Activated gamma-delta T cell treated with Interleukin-2 at 50 U/mL for 16 hours (primary cell): ENCODE measurements around the gene KIAA1328.
"Not testable (repeated sequence)": the region's sequence is repeated elsewhere in the genome, so short reads cannot be mapped to it uniquely, and the experiment has no call there.

Source experiments
- DNase-seq: peaks from one replicate; pipeline ENCODE4 v3.0.0-alpha.2; 2020

KIAA1328 gene

DNA sequence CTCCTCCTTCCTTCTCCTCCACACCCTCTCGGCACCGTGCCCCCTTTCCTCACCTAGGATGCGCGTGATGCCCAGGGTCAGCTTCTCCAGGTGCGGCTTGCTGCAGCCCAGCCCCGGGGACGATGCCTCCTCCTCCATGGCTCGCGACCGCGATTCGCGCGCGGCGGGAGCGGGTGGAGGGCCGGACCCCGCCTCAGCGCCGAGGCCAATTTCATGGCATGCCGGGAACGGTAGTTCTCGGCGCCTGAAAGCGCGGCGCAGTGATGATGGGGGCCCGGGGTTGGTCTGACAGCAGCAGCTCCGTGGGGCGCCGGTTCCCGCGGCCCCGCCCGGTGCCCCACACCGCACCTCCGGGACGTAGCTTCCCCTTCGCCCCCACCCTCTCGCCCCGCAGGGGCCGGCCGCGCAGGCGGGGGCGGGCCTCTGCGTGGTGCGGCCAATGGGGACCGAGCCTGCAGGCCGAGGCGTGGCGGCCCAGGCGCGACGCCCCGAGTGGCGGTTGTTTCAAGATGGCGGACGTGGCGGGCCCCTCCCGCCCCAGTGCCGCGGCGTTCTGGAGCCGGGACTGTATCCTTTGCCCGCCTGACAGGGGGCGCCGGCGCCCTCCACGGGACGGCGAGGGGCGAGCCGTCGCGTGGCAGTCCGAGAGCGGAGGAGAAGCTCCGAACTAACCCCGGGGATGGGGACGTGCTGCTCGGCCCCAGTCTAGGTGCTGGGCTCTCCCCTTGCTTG, at the start of gene KIAA1328, which contains the start of gene TPGS2:
TSS of gene KIAA1328 (plus strand) at position 498 of the 732 bp plus-strand sequence. CDS start at position 510, 12 bp downstream.
TSS of gene TPGS2 (minus strand) at position 373 of the 732 bp plus-strand sequence. CDS start at position 138, 235 bp downstream.
- peak; percentile 80 for DNase-seq

DNA sequence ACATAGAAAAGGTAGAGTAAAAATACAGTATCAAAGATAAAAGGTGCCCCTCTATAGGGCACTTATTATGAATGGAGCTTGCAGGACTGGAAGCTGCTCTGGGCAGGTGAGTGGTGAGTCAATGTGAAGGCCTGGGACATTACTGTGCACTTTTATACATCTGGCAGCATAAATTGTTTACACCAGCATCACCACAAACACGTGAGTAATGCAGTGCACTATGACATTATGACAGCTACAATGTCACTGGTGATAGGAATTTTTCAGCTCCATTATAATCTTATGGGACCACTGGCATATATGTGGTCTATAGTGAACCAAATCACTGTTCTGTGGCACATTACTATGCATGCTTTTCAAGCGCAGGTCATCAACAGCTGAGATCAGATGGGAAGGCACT, 48.2 kb upstream of the KIAA1328 start:
- DNase-seq, result no peak

- DNase-seq, result no peak
These were observed 46.2 kb upstream of the KIAA1328 start for GRCh38 chr18:36782710-36783109.

DNA sequence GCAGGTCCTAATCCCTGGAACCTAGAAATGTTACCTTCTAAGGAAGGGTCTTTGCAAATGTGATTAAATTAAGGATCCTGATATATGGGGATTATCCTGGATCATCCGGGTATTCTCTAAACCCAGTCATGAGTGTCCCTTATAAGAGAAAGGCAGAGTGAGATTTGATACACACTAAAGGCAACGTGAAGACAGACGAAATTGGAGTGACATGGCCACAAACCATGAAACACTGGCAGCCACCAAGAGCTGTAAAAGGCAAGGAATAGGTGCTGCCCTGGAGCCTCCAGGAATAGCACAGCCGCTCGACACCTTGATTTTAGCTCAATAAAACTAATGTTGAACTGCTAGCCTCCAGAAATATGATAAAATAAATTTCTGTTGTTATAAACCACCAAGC, 45.1 kb upstream of the KIAA1328 start:
- DNase-seq, result no peak

DNA sequence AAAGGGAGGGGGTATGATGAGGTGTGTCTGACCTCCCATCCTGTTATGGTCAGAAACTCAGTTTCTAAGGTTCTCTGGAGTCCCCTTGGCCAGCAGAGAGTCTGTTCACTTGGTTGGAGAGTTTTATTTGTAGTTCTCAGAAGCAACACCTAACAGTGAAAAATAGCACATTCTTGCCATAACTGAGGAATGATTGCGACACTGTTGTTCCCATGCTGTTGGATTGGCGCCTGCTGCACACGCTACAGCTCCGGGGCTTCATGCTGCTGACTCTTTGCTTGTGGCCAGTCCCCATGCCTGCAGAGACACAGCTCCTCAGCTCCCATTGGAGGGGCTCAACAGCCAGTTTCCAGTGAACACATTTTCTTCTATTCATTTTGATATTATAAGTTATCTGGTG, 42.2 kb upstream of the KIAA1328 start:
- DNase-seq, result no peak

DNA sequence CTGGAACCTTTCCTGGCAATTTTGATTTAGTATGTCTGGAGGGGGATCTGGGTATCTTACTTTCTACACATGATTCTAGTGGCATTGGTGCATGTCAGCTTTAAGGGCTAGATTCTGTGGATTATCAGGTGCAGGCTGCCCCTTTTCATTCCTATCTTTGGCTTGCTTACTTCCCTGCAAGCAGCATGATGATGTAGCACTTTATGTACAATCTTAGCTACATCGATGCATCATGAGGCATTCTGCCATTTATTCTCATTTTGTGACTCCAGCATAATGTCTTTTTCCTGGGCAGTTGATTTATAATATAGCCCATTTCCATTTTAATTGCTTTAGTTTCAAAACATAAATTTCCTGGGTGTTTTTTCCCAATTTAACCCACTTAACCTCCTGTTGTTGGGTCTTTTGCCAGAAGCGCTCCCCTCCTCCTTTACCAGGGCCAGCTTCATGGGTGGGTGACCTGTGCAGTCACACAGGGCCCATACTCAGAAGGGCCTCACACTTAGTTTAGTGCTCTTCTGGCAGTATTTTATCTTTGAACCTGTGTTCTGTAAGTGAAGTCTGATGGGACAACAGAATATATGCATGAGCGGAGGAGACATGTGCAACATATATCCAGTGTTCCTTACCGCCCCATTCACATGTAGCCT, 36.2 kb upstream of the KIAA1328 start:
- no peak for DNase-seq

DNA sequence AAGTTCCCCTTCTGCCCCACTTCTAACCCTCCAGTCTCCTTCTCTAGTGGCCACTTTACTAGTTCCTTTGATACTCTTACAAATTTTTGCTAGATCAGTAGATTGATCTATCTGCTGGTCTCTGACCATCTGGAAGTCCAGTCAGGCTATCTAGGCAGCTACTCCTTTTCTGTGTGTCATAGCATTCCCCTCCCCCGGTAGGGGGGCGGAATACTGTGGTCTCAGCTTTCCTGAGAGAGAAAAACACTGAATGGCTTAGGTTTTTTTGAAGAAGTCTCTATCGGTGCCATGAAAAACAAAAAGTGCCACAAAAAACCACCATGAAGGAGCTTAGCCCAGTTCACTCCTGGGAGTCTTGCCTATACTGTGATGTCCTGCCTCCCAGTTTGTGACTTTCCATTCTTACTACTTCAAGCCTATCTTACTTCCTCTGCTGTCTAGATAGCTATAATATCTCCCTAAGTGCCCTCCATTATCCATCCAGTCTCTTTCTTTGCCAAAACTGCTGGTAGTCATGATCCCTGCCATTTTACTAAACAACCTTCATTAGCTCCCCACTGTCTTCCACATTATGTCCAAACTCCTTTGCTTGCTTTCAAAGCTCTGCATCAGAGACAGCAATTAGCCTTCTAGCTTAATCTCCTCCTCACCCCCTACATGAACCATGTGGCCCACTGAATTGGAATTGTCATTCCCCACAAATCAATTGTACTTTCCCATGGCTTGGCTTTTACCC, 30.0 kb upstream of the KIAA1328 start:
- DNase-seq, result no peak

DNA sequence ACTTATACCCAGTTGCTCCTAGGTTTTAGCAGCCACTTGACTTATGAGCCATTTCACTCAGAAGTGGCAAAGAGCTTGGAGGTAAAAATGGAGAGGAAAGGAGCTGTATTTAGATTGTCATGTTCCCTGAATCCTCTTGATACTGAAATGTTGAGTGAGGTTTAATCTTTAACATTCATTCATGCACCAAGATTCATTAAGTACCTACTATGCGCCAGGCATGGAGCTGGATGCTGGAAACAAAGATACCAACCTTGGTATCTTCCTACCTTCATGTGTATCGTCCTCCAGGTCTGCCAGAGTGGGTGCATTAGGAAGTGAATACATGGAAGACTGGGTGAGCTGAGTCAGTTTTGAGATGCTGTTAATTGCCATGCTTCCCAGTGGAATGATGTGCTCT, 23.8 kb upstream of the KIAA1328 start:
- no peak for DNase-seq

- DNase-seq, result no peak
These were observed 20.2 kb upstream of the KIAA1328 start for GRCh38 chr18:36808681-36809080.

DNA sequence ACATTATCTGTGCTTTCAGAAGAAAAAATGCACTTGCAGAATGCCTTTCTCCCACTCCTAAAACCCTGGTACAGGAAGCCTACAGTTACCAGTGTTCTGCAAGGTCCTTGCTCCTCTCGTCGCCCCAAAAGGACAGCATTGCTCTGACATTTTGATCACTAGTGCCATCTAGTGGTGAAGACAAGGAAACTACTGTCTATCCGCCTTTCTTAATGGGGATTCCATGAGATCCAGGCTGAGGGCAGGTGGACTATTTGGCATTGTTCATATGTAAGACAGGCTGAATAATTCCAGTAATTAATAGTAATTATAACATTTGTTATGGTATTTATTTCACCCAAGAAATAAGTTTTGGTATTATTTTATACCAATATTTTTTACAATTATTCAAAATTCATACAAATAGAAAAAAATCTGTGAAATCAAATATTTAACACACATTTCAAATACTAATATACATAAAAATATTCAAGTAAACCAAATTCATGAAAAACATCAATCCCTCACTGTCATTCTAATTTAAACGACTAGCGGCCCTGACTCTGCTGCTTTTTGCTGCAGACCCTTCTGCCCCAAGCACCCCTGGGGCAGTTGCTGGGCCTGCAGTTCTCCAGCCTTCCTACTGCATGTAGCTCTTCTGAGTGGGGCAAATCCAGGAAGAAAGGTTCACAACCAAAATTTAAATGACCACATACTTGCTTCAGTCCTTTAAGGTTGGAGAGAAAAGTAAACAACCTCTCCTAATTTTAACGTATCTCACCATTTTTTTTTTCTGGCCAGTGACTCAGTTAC, 19.1 kb upstream of the KIAA1328 start:
- peak; percentile 23 for DNase-seq

- DNase-seq, result no peak
These were observed 17.5 kb upstream of the KIAA1328 start for GRCh38 chr18:36811430-36811829.

GRCh38 chr18:36811955-36812354, 17.0 kb upstream of the KIAA1328 start:
- DNase-seq, result no peak

GRCh38 chr18:36812678-36813077, 16.2 kb upstream of the KIAA1328 start:
- no peak for DNase-seq

DNA sequence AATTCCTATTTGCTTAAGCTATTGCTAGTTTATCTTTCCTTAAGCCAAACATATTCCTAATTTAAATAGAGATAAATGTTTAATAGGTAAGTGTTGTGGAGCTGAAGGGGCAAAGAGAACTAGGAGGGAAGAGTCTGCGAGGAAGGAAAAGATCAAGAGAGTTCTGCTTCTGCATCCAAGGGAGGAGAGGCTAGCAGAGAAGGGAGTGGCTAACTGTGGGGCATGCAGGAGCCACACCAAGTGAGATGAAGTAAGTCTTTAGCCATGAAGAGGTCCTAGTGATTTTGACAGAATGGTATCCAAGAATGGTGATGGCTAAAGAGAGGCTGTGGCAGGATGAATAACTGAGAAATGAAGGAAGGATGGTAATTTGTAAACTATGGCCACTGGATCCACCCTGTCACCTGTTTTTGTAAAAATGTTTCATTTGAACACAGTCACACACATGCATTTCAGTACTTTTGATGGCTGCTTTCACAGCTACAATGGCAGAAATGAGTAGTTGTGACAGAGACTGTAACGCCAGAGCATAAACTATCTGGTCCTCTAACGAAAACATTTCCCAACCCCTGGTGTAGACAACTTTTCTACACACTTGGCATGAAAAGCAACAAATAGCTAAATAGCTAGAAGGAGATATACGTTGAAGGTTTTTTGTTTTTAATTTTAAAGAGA, 15.7 kb upstream of the KIAA1328 start:
- DNase-seq, result no peak

DNA sequence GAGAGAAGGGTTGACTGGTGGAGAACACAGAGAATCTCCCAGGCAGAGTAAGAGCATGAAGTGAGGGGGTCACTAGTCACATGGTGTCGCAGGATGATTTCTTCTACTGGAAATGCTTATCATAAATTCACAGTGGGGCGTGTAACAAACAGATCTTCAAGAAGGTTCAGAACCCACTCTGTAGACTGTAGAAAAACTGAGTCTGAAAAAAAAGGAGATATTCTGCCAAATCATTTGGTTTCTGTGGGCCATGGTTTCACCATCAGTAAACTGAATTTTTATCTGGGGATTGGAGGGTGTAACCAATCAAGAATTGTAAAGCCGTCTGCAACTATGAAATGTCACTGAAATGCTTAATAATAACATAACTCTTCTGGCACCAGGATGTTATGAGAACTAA, 15.1 kb upstream of the KIAA1328 start:
- DNase-seq, result no peak

DNA sequence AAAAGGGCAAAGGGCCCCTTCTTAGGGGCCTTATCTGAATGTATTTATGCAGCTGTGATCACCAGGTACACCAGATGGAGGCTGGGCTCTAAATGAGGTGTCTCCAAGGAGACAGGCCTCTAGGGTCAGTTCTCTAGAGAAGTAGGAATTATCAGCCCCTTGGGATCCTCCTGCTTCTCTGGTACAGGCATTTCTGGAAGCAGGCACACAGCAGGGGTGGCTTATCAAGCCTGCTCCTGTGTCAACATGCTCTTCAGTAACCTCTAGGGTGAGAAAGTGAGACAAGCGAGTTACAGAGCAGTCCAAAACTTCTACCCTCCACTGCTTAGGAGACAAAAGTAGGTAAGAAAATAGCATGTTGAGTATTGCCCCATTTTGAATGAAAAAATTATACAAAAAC, 13.9 kb upstream of the KIAA1328 start:
- DNase-seq, result no peak

DNA sequence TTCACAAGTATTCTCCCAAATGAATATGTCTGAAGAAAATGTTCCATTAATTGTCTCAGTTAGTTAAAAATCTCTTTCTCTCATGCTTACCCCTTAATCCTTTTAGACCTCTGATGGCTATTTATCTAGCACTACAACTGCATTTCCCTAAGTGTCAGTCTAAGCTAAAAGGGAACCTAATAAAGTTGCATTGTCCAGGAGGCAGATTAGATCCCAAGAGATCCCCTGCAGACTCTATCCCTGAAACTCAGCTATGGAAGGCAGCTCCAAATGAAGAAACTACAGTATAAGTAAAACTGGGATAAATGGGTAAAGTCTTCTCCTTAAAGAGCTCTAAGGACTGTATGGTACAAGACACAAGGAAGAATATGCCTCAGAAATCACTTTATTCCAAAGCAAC, 12.8 kb upstream of the KIAA1328 start:
- not testable (repeated sequence) for DNase-seq

DNA sequence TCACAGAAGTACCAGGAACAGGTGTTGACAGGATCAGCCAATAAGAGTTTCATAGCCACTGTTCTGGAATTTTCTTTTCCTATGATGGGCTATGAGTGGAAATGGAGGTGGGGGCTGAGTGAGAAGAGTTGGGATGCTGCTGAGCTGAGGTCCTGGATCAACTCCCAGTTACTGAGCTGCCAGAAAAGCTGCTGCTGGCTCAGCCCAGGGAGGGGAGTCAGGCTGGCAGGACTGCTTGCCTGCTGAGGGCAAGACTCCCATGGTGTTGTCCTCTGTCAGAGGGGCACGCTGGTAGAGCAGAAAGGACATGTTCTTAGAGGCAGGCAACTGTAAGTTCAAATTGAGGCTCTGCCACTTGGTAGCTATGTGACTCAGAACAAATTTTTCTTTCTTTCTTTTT, 11.9 kb upstream of the KIAA1328 start:
- DNase-seq, result no peak

GRCh38 chr18:36818652-36819051, 10.3 kb upstream of the KIAA1328 start:
- DNase-seq, result no peak

DNA sequence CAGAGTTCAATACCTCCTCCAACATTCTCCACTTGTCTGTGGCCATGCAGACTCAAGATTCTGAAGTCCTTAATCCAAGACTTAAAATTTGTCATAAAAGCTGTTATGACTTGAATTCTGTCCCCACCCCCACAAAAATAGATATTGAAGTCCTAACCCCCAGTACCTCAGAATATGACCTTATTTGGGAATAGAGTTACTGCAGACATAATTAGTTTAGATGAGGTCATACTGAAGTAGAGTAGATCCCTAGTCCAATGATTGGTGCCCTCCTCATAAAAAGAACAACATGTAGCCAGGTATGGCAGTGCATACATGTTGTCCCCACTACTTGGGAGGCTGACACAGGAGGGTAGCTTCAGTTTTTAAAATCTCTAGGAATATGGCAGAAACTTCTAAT, 9.3 kb upstream of the KIAA1328 start:
- DNase-seq, result no peak

DNA sequence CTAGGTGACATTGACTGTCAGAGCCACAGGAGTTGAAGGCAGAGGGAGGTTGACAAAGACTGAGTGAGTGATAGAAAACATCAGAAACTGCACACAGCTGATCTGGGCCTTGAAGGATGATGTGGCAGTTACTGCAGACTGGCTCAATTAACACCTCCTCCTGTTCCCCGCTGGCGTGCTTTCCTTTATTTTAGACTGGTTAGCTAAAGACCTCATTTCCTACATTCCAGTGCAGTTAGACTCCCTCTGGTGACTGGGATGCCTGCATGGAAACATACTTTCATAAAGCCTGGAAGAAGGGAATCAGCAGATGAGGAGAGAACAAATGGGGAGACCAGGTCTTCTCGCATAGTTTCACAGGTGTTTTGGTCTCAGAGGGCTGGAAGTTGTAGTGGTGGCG, 7.2 kb upstream of the KIAA1328 start:
- DNase-seq, result no peak

GRCh38 chr18:36825526-36825925, 3.4 kb upstream of the KIAA1328 start:
- no peak for DNase-seq
